Activated effector memory CD4-positive, alpha-beta T cell treated with anti-CD3 and anti-CD28 coated beads, Interleukin-2, amount 50 U/mL, for 16 hours (primary cell): ENCODE measurements around the gene ANKRD28.

Experiments used
- DNase-seq: peaks from one replicate; pipeline ENCODE4 v3.0.0-alpha.2; 2020

Gene ANKRD28

GRCh38 chr3:15659254-15659975 lies 138.4 kb downstream of the ANKRD28 start:
- no peak for DNase-seq

GRCh38 chr3:15657016-15657415 lies 140.8 kb downstream of the ANKRD28 start:
- no peak for DNase-seq

GRCh38 chr3:15656342-15656741 lies 141.4 kb downstream of the ANKRD28 start:
- DNase-seq, result no peak

GRCh38 chr3:15654891-15655290 lies 142.9 kb downstream of the ANKRD28 start:
- no peak for DNase-seq

- DNase-seq, result no peak
Measured at GRCh38 chr3:15654127-15654526, 143.7 kb downstream of the ANKRD28 start.

GRCh38 chr3:15653321-15653720 lies 144.5 kb downstream of the ANKRD28 start:
- no peak for DNase-seq

GRCh38 chr3:15651396-15651795 lies 146.4 kb downstream of the ANKRD28 start:
- no peak for DNase-seq

- DNase-seq, result no peak
Measured at GRCh38 chr3:15649858-15650257, 147.9 kb downstream of the ANKRD28 start.

GRCh38 chr3:15649341-15649740 lies 148.4 kb downstream of the ANKRD28 start:
- DNase-seq, result no peak

GRCh38 chr3:15647611-15648167 lies 150.1 kb downstream of the ANKRD28 start:
- DNase-seq, result peak; percentile 79

- no peak for DNase-seq
Measured at GRCh38 chr3:15646851-15647511, 150.8 kb downstream of the ANKRD28 start.

GRCh38 chr3:15645740-15646501 lies 151.9 kb downstream of the ANKRD28 start:
- DNase-seq, result no peak

- no peak for DNase-seq
Measured at GRCh38 chr3:15645246-15645645, 152.5 kb downstream of the ANKRD28 start.

- DNase-seq, result no peak
Measured at GRCh38 chr3:15638891-15639262, 158.9 kb downstream of the ANKRD28 start.

- DNase-seq, result no peak
Measured at GRCh38 chr3:15638193-15638890, 159.4 kb downstream of the ANKRD28 start.

GRCh38 chr3:15637131-15637951 lies 160.4 kb downstream of the ANKRD28 start:
- no peak for DNase-seq

GRCh38 chr3:15636028-15636709 lies 161.6 kb downstream of the ANKRD28 start:
- DNase-seq, result peak; percentile 73

GRCh38 chr3:15635121-15635661 lies 162.6 kb downstream of the ANKRD28 start:
- no peak for DNase-seq

GRCh38 chr3:15634671-15635070 lies 163.1 kb downstream of the ANKRD28 start:
- DNase-seq, result no peak

GRCh38 chr3:15633766-15634598 lies 163.8 kb downstream of the ANKRD28 start:
- DNase-seq, result no peak
